ENCODE results near the gene CST7.

The CST7 gene

GRCh38 chr20:24971376-24972101 is 22.5 kb downstream of the CST7 start:
- no peak overlapping the region for H3K4me2 ChIP-seq (ENCODE audit: low read depth, low read length, poor library complexity, severe bottlenecking)
- H4K20me1 ChIP-seq (ENCODE audit: insufficient read depth, low read length, poor library complexity, severe bottlenecking), result no peaks in the 10 kb centered on the region
- no peaks in the 10 kb centered on the region for H3K9me2 ChIP-seq (replicated peaks; ENCODE audit: low read depth, low read length)
- TF ChIP-seq CTCF (conservative IDR thresholded peaks at IDR 0.05; ENCODE audit: low read length) (no peak), EZH2phosphoT487 (IDR thresholded peaks at IDR 0.05; ENCODE audit: borderline replicate concordance) (no peak)
- no peak overlapping the region for H3K9ac ChIP-seq (ENCODE audit: low read depth, low read length, poor library complexity, severe bottlenecking)
- H3K4me3 ChIP-seq (ENCODE audit: low read length, poor library complexity, severe bottlenecking), result no peak overlapping the region
- no peaks in the 10 kb centered on the region for H3K4me1 ChIP-seq (ENCODE audit: insufficient read depth, low read length, poor library complexity, severe bottlenecking)
- peaks cover 6% of the 10 kb centered on the region; the same call in 1 of the 2 replicates for H3K79me2 ChIP-seq (ENCODE audit: insufficient read depth, low read length)
- H3F3A ChIP-seq (ENCODE audit: low read depth), result no peaks in the 10 kb centered on the region
- H3K27me3 ChIP-seq (ENCODE audit: insufficient read depth, low read length, poor library complexity, severe bottlenecking), result no peaks in the 10 kb centered on the region
- H3K9me3 ChIP-seq (ENCODE audit: insufficient read depth, low read depth, low read length), result peaks cover 11% of the 10 kb centered on the region
- H3K36me3 ChIP-seq (ENCODE audit: insufficient read depth, low read length), result peaks cover 89% of the 10 kb centered on the region
- no peak overlapping the region for H2AFZ ChIP-seq (ENCODE audit: low read length)

- Histone ChIP-seq H3K27me3 (ENCODE audit: insufficient read depth, low read length, poor library complexity, severe bottlenecking) (no peaks in the 10 kb centered on the region), H3K9ac (ENCODE audit: low read depth, low read length, poor library complexity, severe bottlenecking) (no peak overlapping the region), H4K20me1 (ENCODE audit: insufficient read depth, low read length, poor library complexity, severe bottlenecking) (no peaks in the 10 kb centered on the region), H3K36me3 (ENCODE audit: insufficient read depth, low read length) (peaks cover 92% of the 10 kb centered on the region), H3K4me3 (ENCODE audit: low read length, poor library complexity, severe bottlenecking) (no peak overlapping the region), H3K4me2 (ENCODE audit: low read depth, low read length, poor library complexity, severe bottlenecking) (no peak overlapping the region), H3K4me1 (ENCODE audit: insufficient read depth, low read length, poor library complexity, severe bottlenecking) (no peaks in the 10 kb centered on the region), H3K9me3 (ENCODE audit: insufficient read depth, low read depth, low read length) (peaks cover 14% of the 10 kb centered on the region), H3K9me2 (replicated peaks; ENCODE audit: low read depth, low read length) (no peaks in the 10 kb centered on the region), H3K79me2 (ENCODE audit: insufficient read depth, low read length) (peaks cover 6% of the 10 kb centered on the region; the same call in 1 of the 2 replicates), H2AFZ (ENCODE audit: low read length) (no peak overlapping the region), H3F3A (ENCODE audit: low read depth) (no peaks in the 10 kb centered on the region)
- TF ChIP-seq EZH2phosphoT487 (IDR thresholded peaks at IDR 0.05; ENCODE audit: borderline replicate concordance), result no peak
- no peak for TF ChIP-seq CTCF (conservative IDR thresholded peaks at IDR 0.05; ENCODE audit: low read length)
These were observed 23.3 kb downstream of the CST7 start for GRCh38 chr20:24972341-24972740.

GRCh38 chr20:24977336-24977735 is 28.3 kb downstream of the CST7 start:
- Histone ChIP-seq H3K9ac (ENCODE audit: low read depth, low read length, poor library complexity, severe bottlenecking) (no peak overlapping the region), H3K4me2 (ENCODE audit: low read depth, low read length, poor library complexity, severe bottlenecking) (no peak overlapping the region), H3K4me1 (ENCODE audit: insufficient read depth, low read length, poor library complexity, severe bottlenecking) (peaks cover 15% of the 10 kb centered on the region), H3K9me2 (replicated peaks; ENCODE audit: low read depth, low read length) (no peaks in the 10 kb centered on the region), H3F3A (ENCODE audit: low read depth) (no peaks in the 10 kb centered on the region), H2AFZ (ENCODE audit: low read length) (no peak overlapping the region), H3K36me3 (ENCODE audit: insufficient read depth, low read length) (peaks cover 91% of the 10 kb centered on the region), H3K9me3 (ENCODE audit: insufficient read depth, low read depth, low read length) (peaks cover 14% of the 10 kb centered on the region), H3K4me3 (ENCODE audit: low read length, poor library complexity, severe bottlenecking) (no peak overlapping the region), H4K20me1 (ENCODE audit: insufficient read depth, low read length, poor library complexity, severe bottlenecking) (no peaks in the 10 kb centered on the region), H3K79me2 (ENCODE audit: insufficient read depth, low read length) (peaks cover 37% of the 10 kb centered on the region; the same call in 1 of the 2 replicates), H3K27me3 (ENCODE audit: insufficient read depth, low read length, poor library complexity, severe bottlenecking) (no peaks in the 10 kb centered on the region)
- TF ChIP-seq CTCF (conservative IDR thresholded peaks at IDR 0.05; ENCODE audit: low read length) (no peak), EZH2phosphoT487 (IDR thresholded peaks at IDR 0.05; ENCODE audit: borderline replicate concordance) (no peak)
